Karpas-422 (cell line): ENCODE data around the gene SFTPA2. TPM values are rescaled to one million over a fixed set of nuclear protein-coding genes. Genes with fewer than 3 reads are reported as not detected.
"Not testable (repeated sequence)": the region's sequence is repeated elsewhere in the genome, so short reads cannot be mapped to it uniquely, and the experiment has no call there.

Experiments
- DNase-seq: peaks from one replicate; pipeline ENCODE4 v3.0.0-alpha.2; 2015
- H2AFZ ChIP-seq: fragments of 200-600 bp; sonication (generic); 2 replicates; pipeline ENCODE4 v1.6.1; 2014; ENCODE audit warnings: antibody characterized with exemption, low read length, mixed read lengths
- H3K27ac ChIP-seq: fragments of 200-600 bp; sonication (generic); 2 replicates; pipeline ENCODE4 v1.5.1; 2014; ENCODE audit warnings: mild to moderate bottlenecking, low read length, moderate library complexity
- H3K27me3 ChIP-seq: fragments of 200-600 bp; sonication (generic); 2 replicates; pipeline ENCODE4 v1.6.1; 2014; ENCODE audit warnings: low read length, mixed read lengths
- H3K36me3 ChIP-seq: fragments of 200-600 bp; sonication (generic); 2 replicates; pipeline ENCODE4 v1.6.1; 2014; ENCODE audit warnings: low read length, mixed read lengths; ENCODE audit not compliant: insufficient read depth
- H3K4me1 ChIP-seq: fragments of 200-600 bp; sonication (generic); 2 replicates; pipeline ENCODE4 v1.6.1; 2014; ENCODE audit warnings: mild to moderate bottlenecking, low read length, mixed read lengths
- H3K4me2 ChIP-seq: fragments of 200-600 bp; sonication (generic); 2 replicates; pipeline ENCODE4 v1.6.1; 2014; ENCODE audit warnings: low read length, low read depth, mild to moderate bottlenecking; ENCODE audit not compliant: poor library complexity, severe bottlenecking
- H3K4me3 ChIP-seq: fragments of 200-600 bp; sonication (generic); 2 replicates; pipeline ENCODE4 v1.5.1; 2014; ENCODE audit warnings: mild to moderate bottlenecking, antibody characterized with exemption, low read length, mixed read lengths
- H3K79me2 ChIP-seq: fragments of 200-600 bp; sonication (generic); 2 replicates; pipeline ENCODE4 v1.6.1; 2014; ENCODE audit warnings: mild to moderate bottlenecking, low read length, mixed read lengths
- H3K9ac ChIP-seq: fragments of 200-600 bp; sonication (generic); 2 replicates; pipeline ENCODE4 v1.6.0; 2014; ENCODE audit warnings: low read length
- H3K9me2 ChIP-seq: fragments of 200-600 bp; sonication (generic), shearing (Covaris generic); replicated peaks from 2 replicates; pipeline ENCODE4 v1.6.0; 2014; ENCODE audit warnings: mild to moderate bottlenecking, low read length, moderate library complexity; ENCODE audit not compliant: insufficient read depth
- H3K9me3 ChIP-seq: fragments of 300-700, 200-600 bp; sonication (generic); 2 replicates; pipeline ENCODE4 v1.6.1; 2014; ENCODE audit warnings: low read length, mixed read lengths
- H4K20me1 ChIP-seq: fragments of 200-600 bp; sonication (generic); 2 replicates; pipeline ENCODE4 v1.6.1; 2014; ENCODE audit warnings: mild to moderate bottlenecking, antibody characterized with exemption, low read length, low read depth; ENCODE audit not compliant: insufficient read depth
- total RNA-seq: library from RNA; depleted of rRNA; stranded (reverse); fragments of >200 nt; shearing (Covaris generic); gene quantifications from 2 replicates; pipeline ENCODE4 v1.2.3, GENCODE V29; 2014; ENCODE audit warnings: low replicate concordance

SFTPA2 gene
- total RNA-seq, 1 experiment from 2014 or later, result not detected

GRCh38 chr10:79538311-79538710, 21.9 kb downstream of the SFTPA2 start:
- not testable (repeated sequence) for H3K27ac ChIP-seq, H3K79me2 ChIP-seq, H3K27me3 ChIP-seq, H3K9me2 ChIP-seq, H3K4me2 ChIP-seq, H4K20me1 ChIP-seq, H3K4me3 ChIP-seq, H3K4me1 ChIP-seq, DNase-seq, H3K36me3 ChIP-seq, H3K9me3 ChIP-seq, H3K9ac ChIP-seq, H2AFZ ChIP-seq

GRCh38 chr10:79533903-79534175, 26.4 kb downstream of the SFTPA2 start:
- not testable (repeated sequence) for H3K27me3 ChIP-seq, H3K36me3 ChIP-seq, H3K27ac ChIP-seq, H2AFZ ChIP-seq, H3K4me2 ChIP-seq, H3K4me1 ChIP-seq, H3K9me3 ChIP-seq, DNase-seq, H3K79me2 ChIP-seq, H3K9ac ChIP-seq, H4K20me1 ChIP-seq, H3K9me2 ChIP-seq, H3K4me3 ChIP-seq

- H3K9ac ChIP-seq, H2AFZ ChIP-seq, H3K27ac ChIP-seq, H3K27me3 ChIP-seq, H3K4me1 ChIP-seq, H4K20me1 ChIP-seq, H3K36me3 ChIP-seq, H3K9me2 ChIP-seq, H3K4me2 ChIP-seq, DNase-seq, H3K4me3 ChIP-seq, H3K79me2 ChIP-seq, H3K9me3 ChIP-seq: not testable (repeated sequence)
Observed at GRCh38 chr10:79533142-79533902, 26.9 kb downstream of the SFTPA2 start.

- not testable (repeated sequence) for H3K79me2 ChIP-seq, H3K27ac ChIP-seq, H3K4me2 ChIP-seq, H3K9me2 ChIP-seq, H4K20me1 ChIP-seq, H3K4me1 ChIP-seq, H3K9me3 ChIP-seq, DNase-seq, H3K9ac ChIP-seq, H2AFZ ChIP-seq, H3K4me3 ChIP-seq, H3K27me3 ChIP-seq, H3K36me3 ChIP-seq
Observed at GRCh38 chr10:79528261-79528660, 31.9 kb downstream of the SFTPA2 start.

- not testable (repeated sequence) for H3K36me3 ChIP-seq, H3K79me2 ChIP-seq, H3K4me1 ChIP-seq, H2AFZ ChIP-seq, H3K4me3 ChIP-seq, H3K27ac ChIP-seq, H3K9ac ChIP-seq, H3K9me3 ChIP-seq, H3K9me2 ChIP-seq, H3K4me2 ChIP-seq, H4K20me1 ChIP-seq, DNase-seq, H3K27me3 ChIP-seq
Observed at GRCh38 chr10:79525049-79525710, 35.0 kb downstream of the SFTPA2 start.

- H2AFZ ChIP-seq, H3K9ac ChIP-seq, H3K79me2 ChIP-seq: not testable (repeated sequence)
Observed at GRCh38 chr10:79523157-79523853, 36.9 kb downstream of the SFTPA2 start.

GRCh38 chr10:79522464-79522863, 37.7 kb downstream of the SFTPA2 start:
- H3K9ac ChIP-seq, H3K4me1 ChIP-seq, H4K20me1 ChIP-seq, H3K27me3 ChIP-seq, H3K36me3 ChIP-seq, H3K4me3 ChIP-seq, DNase-seq, H3K27ac ChIP-seq, H3K9me3 ChIP-seq, H3K4me2 ChIP-seq, H3K9me2 ChIP-seq, H2AFZ ChIP-seq, H3K79me2 ChIP-seq: not testable (repeated sequence)

More at GRCh38 chr10:79523157-79523853, 36.9 kb downstream of the SFTPA2 start:
- H3K9me3 ChIP-seq, H3K36me3 ChIP-seq, H3K4me2 ChIP-seq, H3K27ac ChIP-seq, H3K27me3 ChIP-seq, H4K20me1 ChIP-seq, DNase-seq, H3K4me3 ChIP-seq, H3K4me1 ChIP-seq, H3K9me2 ChIP-seq: not testable (repeated sequence)

- H3K27me3 ChIP-seq, H3K4me3 ChIP-seq, H3K36me3 ChIP-seq, H3K9me3 ChIP-seq, H3K9me2 ChIP-seq, DNase-seq, H3K4me1 ChIP-seq, H3K4me2 ChIP-seq, H3K27ac ChIP-seq, H4K20me1 ChIP-seq, H2AFZ ChIP-seq, H3K79me2 ChIP-seq, H3K9ac ChIP-seq: not testable (repeated sequence)
Observed at GRCh38 chr10:79521751-79522150, 38.5 kb downstream of the SFTPA2 start.
